GM12878 (cell line): ENCODE results near the gene CFAP91. TPM values are rescaled to one million over a fixed set of nuclear protein-coding genes. Genes with fewer than 3 reads are reported as not detected.
A peak's percentile ranks its signal among the peaks of the same experiment; 100 is the strongest.

Experiments used
- BACH1 ChIP-seq: fragments of 450-650 bp; IDR thresholded peaks from 2 replicates; pipeline ENCODE4 v1.6.1; 2017; ENCODE audit warnings: mild to moderate bottlenecking, borderline replicate concordance
- BCLAF1 ChIP-seq: fragments of 450-650 bp; IDR thresholded peaks from 2 replicates; pipeline ENCODE4 v1.6.1; 2017; ENCODE audit warnings: antibody characterized with exemption, mild to moderate bottlenecking, moderate library complexity
- BMI1 ChIP-seq: fragments of 450-650 bp; IDR thresholded peaks from 2 replicates; pipeline ENCODE4 v1.6.1; 2016; ENCODE audit warnings: mild to moderate bottlenecking, moderate library complexity, borderline replicate concordance
- CHD2 ChIP-seq: IDR thresholded peaks from 2 replicates; pipeline ENCODE4 v1.6.1; 2011; ENCODE audit warnings: low read depth, low read length, improper control_type of control experiment, borderline replicate concordance
- EP300 ChIP-seq, 2 experiments: fragments of 150-350 bp in 1 of 2; IDR thresholded peaks; 2 replicates each; pipeline ENCODE4 v1.6.1; 2011 to 2012; ENCODE audit warnings: low read depth in 2 of 2, low read length in 2 of 2, borderline replicate concordance in 1 of 2, improper control_type of control experiment in 1 of 2, inconsistent platforms in 1 of 2; ENCODE audit not compliant: control insufficient read depth in 1 of 2
- ESRRA ChIP-seq: IDR thresholded peaks from 2 replicates; pipeline ENCODE4 v1.6.1; 2012; ENCODE audit warnings: mild to moderate bottlenecking, low read length, improper control_type of control experiment
- ETV6 ChIP-seq, 2 experiments: fragments of 450-650 bp in 1 of 2; IDR thresholded peaks in 1 of 2; conservative IDR thresholded peaks in 1 of 2; 2 replicates each; pipeline ENCODE4 v1.6.1; 2014; ENCODE audit warnings: antibody characterized with exemption in 1 of 2, borderline replicate concordance in 1 of 2, low read depth in 1 of 2, mild to moderate bottlenecking in 1 of 2, moderate library complexity in 1 of 2
- FOS ChIP-seq: IDR thresholded peaks from 3 replicates; pipeline ENCODE4 v1.6.1; 2011; ENCODE audit warnings: borderline replicate concordance; ENCODE audit not compliant: insufficient read length; ENCODE audit errors: extremely low read depth
- FOXM1 ChIP-seq: IDR thresholded peaks from 2 replicates; pipeline ENCODE4 v1.6.1; 2012; ENCODE audit warnings: low read depth, mild to moderate bottlenecking, inconsistent platforms, low read length, moderate library complexity
- IRF5 ChIP-seq: fragments of 450-650 bp; IDR thresholded peaks from 2 replicates; pipeline ENCODE4 v1.6.1; 2017; ENCODE audit warnings: borderline replicate concordance
- KLF5 ChIP-seq: fragments of 450-650 bp; IDR thresholded peaks from 2 replicates; pipeline ENCODE4 v1.6.1; 2014; ENCODE audit warnings: mild to moderate bottlenecking; ENCODE audit not compliant: partially characterized antibody
- MEF2B ChIP-seq: fragments of 450-650 bp; IDR thresholded peaks from 2 replicates; pipeline ENCODE4 v1.6.1; 2018; ENCODE audit warnings: mild to moderate bottlenecking, moderate library complexity; ENCODE audit not compliant: partially characterized antibody, poor library complexity, severe bottlenecking
- NFYA ChIP-seq: IDR thresholded peaks from 2 replicates; pipeline ENCODE4 v1.6.1; 2011; ENCODE audit warnings: low read depth, mild to moderate bottlenecking, low read length, improper control_type of control experiment, borderline replicate concordance
- NRF1 ChIP-seq: conservative IDR thresholded peaks from 2 replicates; pipeline ENCODE4 v1.6.1; 2011; ENCODE audit warnings: mild to moderate bottlenecking, low read depth, low read length, improper control_type of control experiment
- PKNOX1 ChIP-seq: fragments of 450-650 bp; IDR thresholded peaks from 2 replicates; pipeline ENCODE4 v1.6.1; 2016; ENCODE audit warnings: mild to moderate bottlenecking
- SKIL ChIP-seq: fragments of 450-650 bp; IDR thresholded peaks from 2 replicates; pipeline ENCODE4 v1.6.1; 2017; ENCODE audit warnings: mild to moderate bottlenecking, low read depth, inconsistent platforms; ENCODE audit not compliant: poor library complexity, severe bottlenecking
- SPI1 ChIP-seq: IDR thresholded peaks from 2 replicates; pipeline ENCODE4 v1.6.1; 2011; ENCODE audit warnings: low read depth, mild to moderate bottlenecking, low read length, moderate library complexity, borderline replicate concordance; ENCODE audit not compliant: insufficient read depth
- STAT3 ChIP-seq: IDR thresholded peaks from 2 replicates; pipeline ENCODE4 v1.6.1; 2011; ENCODE audit warnings: low read depth, low read length, improper control_type of control experiment
- TAF1 ChIP-seq: IDR thresholded peaks from 2 replicates; pipeline ENCODE4 v1.6.1; 2011; ENCODE audit warnings: mild to moderate bottlenecking, low read depth, low read length, borderline replicate concordance
- ZNF207 ChIP-seq: fragments of 450-650 bp; IDR thresholded peaks from 2 replicates; pipeline ENCODE4 v1.6.1; 2014; ENCODE audit warnings: antibody characterized with exemption, mild to moderate bottlenecking, borderline replicate concordance
- ZNF24 ChIP-seq: fragments of 450-650 bp; IDR thresholded peaks from 2 replicates; pipeline ENCODE4 v1.6.1; 2017; ENCODE audit warnings: antibody characterized with exemption, mild to moderate bottlenecking
- ZZZ3 ChIP-seq: IDR thresholded peaks from 2 replicates; pipeline ENCODE4 v1.6.1; 2011; ENCODE audit warnings: low read depth; ENCODE audit not compliant: control insufficient read depth, insufficient read length
- polyA plus RNA-seq, 11 experiments: library from polyadenylated mRNA; depleted of rRNA in 4 of 11; unstranded in 6 of 11; stranded (reverse) in 5 of 11; fragments of >200 nt; fragmentation: Nextera tagmentation in 4 of 11; fragmentation: Illumina TruSeq in 1 of 11; extraction: Ambion mirVana in 4 of 11; extraction: Trizol in 1 of 11; gene quantifications; 1 replicate in 1 of 11; 2 replicates in 10 of 11; pipeline versions ENCODE4 v1.2.1 to v1.2.3, GENCODE V29; 2011 to 2016; ENCODE audit warnings: inconsistent platforms in 2 of 11, missing spikeins in 2 of 11, low read depth in 1 of 11
- total RNA-seq, 4 experiments: library from RNA; depleted of rRNA in 3 of 4; stranded (reverse); fragments of >200 nt in 3 of 4; fragmentation: Illumina TruSeq in 1 of 4; extraction: Trizol in 1 of 4; gene quantifications; 2 replicates each; pipeline versions ENCODE4 v1.2.1 to v1.2.3, GENCODE V29; 2013 to 2021

CFAP91 gene
- total and polyA plus RNA-seq, 10 of the 15 experiments (the other 5 are each of a cell fraction or from before 2014, with no cell fraction given): 0.03 to 2.2 (median 0.92) TPM

- TF ChIP-seq ETV6 (conservative IDR thresholded peaks at IDR 0.05 in 1 of 2, IDR thresholded peaks at IDR 0.05 in 1 of 2; ENCODE audit: borderline replicate concordance in 1 of 2, low read depth in 1 of 2) (peak in 1 of 2 experiments; percentile 83; a peak in 2 of 4 replicates), SPI1 (peak; percentile 70), MEF2B (peak; percentile 41), SKIL (peak; percentile 84), STAT3 (no peak), ESRRA (no peak), BACH1 (peak; percentile 93), CHD2 (0 out of 2 replicates have a peak, but pooled peaks have one; percentile 17), NRF1 (no peak), IRF5 (no peak), FOS (no peak), EP300 (IDR thresholded peaks at IDR 0.05; ENCODE audit: borderline replicate concordance in 1 of 2, control insufficient read depth in 1 of 2, low read depth in 2 of 2, low read length in 2 of 2) (peak in 1 of 2 experiments; percentile 83; a peak in 2 of 4 replicates), BMI1 (peak; percentile 69), BCLAF1 (no peak), ZNF207 (no peak; the same call in 1 of the 2 replicates), TAF1 (no peak), KLF5 (no peak), PKNOX1 (peak; percentile 59), NFYA (no peak), ZZZ3 (no peak), FOXM1 (peak; percentile 80), ZNF24 (no peak)
Observed at GRCh38 chr3:119700269-119700919, 2.4 kb upstream of the CFAP91 start (continued).
